A549 (cell line): Measurements from ENCODE around the gene GINS3. TPM values are rescaled to one million over a fixed set of nuclear protein-coding genes. Genes with fewer than 3 reads are reported as not detected.
A peak's percentile ranks its signal among the peaks of the same experiment; 100 is the strongest.

Source experiments
- ATAC-seq, 2 experiments: fragments of 200-7000 bp in 1 of 2; fragments of >200 bp in 1 of 2; cut with Nextera tagmentation in 1 of 2; cut with Tn5 transposase in 1 of 2; 3 replicates each; pipeline versions ENCODE4 v1.8.0 to v1.9.1; 2018 to 2020; ENCODE audit warnings: mild to moderate bottlenecking in 1 of 2, moderate library complexity in 1 of 2
- CTCF ChIA-PET: fragments of 300-600 bp; sonication (Branson Sonifier 250); formaldehyde crosslinking; extraction: SDS; loops from one replicate; lab custom pipeline; 2021; ENCODE audit warnings: antibody characterized with exemption, inconsistent platforms; lab: Yijun Ruan, JAX
- POLR2A ChIA-PET: fragments of 350-600 bp; formaldehyde crosslinking; extraction: SDS; loops from one replicate; lab custom pipeline; 2021; ENCODE audit warnings: antibody characterized with exemption, inconsistent platforms; lab: Yijun Ruan, JAX
- DNase-seq, 2 experiments: peaks; one replicate each; pipeline versions ENCODE4 v3.0.0 to v3.0.0-alpha.2; 2011 to 2016; ENCODE audit warnings: low read depth in 1 of 2, low spot score in 1 of 2
- FAIRE-seq: peaks from 2 replicates; lab custom pipeline; 2011; peaks lifted over from hg19 to GRCh38; lab: Jason Lieb, UNC
- H3K27ac ChIP-seq, 2 experiments: fragments of >200 bp; sonication (Bioruptor Twin); formaldehyde crosslinking; 3 replicates each; pipeline ENCODE4 v1.5.1; 2016 to 2017
- H3K4me1 ChIP-seq: fragments of >200 bp; sonication (Bioruptor Twin); formaldehyde crosslinking; 3 replicates; pipeline ENCODE4 v1.6.1; 2016
- H3K4me2 ChIP-seq: fragments of >200 bp; sonication (Bioruptor Twin); formaldehyde crosslinking; 3 replicates; pipeline ENCODE4 v1.6.1; 2016
- H3K4me3 ChIP-seq: fragments of >200 bp; sonication (Bioruptor Twin); formaldehyde crosslinking; 3 replicates; pipeline ENCODE4 v1.5.1; 2016
- H3K9me3 ChIP-seq: fragments of >200 bp; sonication (Bioruptor Twin); formaldehyde crosslinking; 3 replicates; pipeline ENCODE4 v1.6.1; 2016
- BHLHE40 ChIP-seq: IDR thresholded peaks from 2 replicates; pipeline ENCODE4 v1.6.1; 2012; ENCODE audit warnings: low read depth, low read length, inconsistent platforms
- CEBPB ChIP-seq, 2 experiments: fragments of >200 bp in 1 of 2; sonication (Bioruptor Twin) in 1 of 2; formaldehyde crosslinking in 1 of 2; IDR thresholded peaks; 2 replicates each; pipeline ENCODE4 v1.6.1; 2012 to 2016
- CHD4 ChIP-seq: fragments of 200-600 bp; sonication (generic); IDR thresholded peaks from 2 replicates; pipeline ENCODE4 v1.6.1; 2016; ENCODE audit warnings: antibody characterized with exemption, mild to moderate bottlenecking, borderline replicate concordance
- HDAC2 ChIP-seq: fragments of 200-600 bp; sonication (generic); IDR thresholded peaks from 2 replicates; pipeline ENCODE4 v1.6.1; 2016
- HEYL ChIP-seq: fragments of 250-450 bp; sonication (Bioruptor Pico); IDR thresholded peaks from 2 replicates; pipeline ENCODE4 v1.8.0; 2021; ENCODE audit warnings: mild to moderate bottlenecking, moderate library complexity
- KDM1A ChIP-seq: fragments of 200-600 bp; sonication (generic); IDR thresholded peaks from 2 replicates; pipeline ENCODE4 v1.6.1; 2016; ENCODE audit warnings: low read depth, mild to moderate bottlenecking
- KDM5A ChIP-seq: fragments of 200-600 bp; sonication (generic); IDR thresholded peaks from 2 replicates; pipeline ENCODE4 v1.6.1; 2016; ENCODE audit warnings: antibody characterized with exemption, mild to moderate bottlenecking
- MAX ChIP-seq: IDR thresholded peaks from 2 replicates; pipeline ENCODE4 v1.6.1; 2012
- NFE2L2 ChIP-seq: fragments of 150-350 bp; conservative IDR thresholded peaks from 2 replicates; pipeline ENCODE4 v1.6.1; 2014; ENCODE audit warnings: low read length
- RCOR1 ChIP-seq: fragments of 150-350 bp; IDR thresholded peaks from 2 replicates; pipeline ENCODE4 v1.6.1; 2014; ENCODE audit warnings: antibody characterized with exemption, low read length, low read depth
- REST ChIP-seq: fragments of 200-600 bp; sonication (generic); IDR thresholded peaks from 2 replicates; pipeline ENCODE4 v1.6.1; 2016; ENCODE audit warnings: antibody characterized with exemption, mild to moderate bottlenecking, moderate library complexity
- RFX5 ChIP-seq: fragments of 450-650 bp; IDR thresholded peaks from 2 replicates; pipeline ENCODE4 v1.7.1; 2014; ENCODE audit warnings: antibody characterized with exemption, mild to moderate bottlenecking, moderate library complexity
- RNF2 ChIP-seq: fragments of 200-600 bp; sonication (generic); IDR thresholded peaks from 2 replicates; pipeline ENCODE4 v1.6.1; 2016; ENCODE audit warnings: low read depth, mild to moderate bottlenecking, antibody characterized with exemption, moderate library complexity, borderline replicate concordance
- SMC3 ChIP-seq: fragments of >200 bp; sonication (Bioruptor Twin); formaldehyde crosslinking; IDR thresholded peaks from 3 replicates; pipeline ENCODE4 v1.6.1; 2018; ENCODE audit warnings: inconsistent platforms
- TFCP2L1 ChIP-seq: fragments of 250-450 bp; sonication (Bioruptor Pico); IDR thresholded peaks from 2 replicates; pipeline ENCODE4 v1.5.0; 2021; ENCODE audit warnings: mild to moderate bottlenecking
- USF2 ChIP-seq: fragments of 450-650 bp; IDR thresholded peaks from 2 replicates; pipeline ENCODE4 v1.6.1; 2014; ENCODE audit warnings: antibody characterized with exemption
- WGBS: methylation state at CpG from one replicate; pipeline ENCODE4 v1.1.6; 2017; ENCODE audit errors: missing lambda C conversion rate; 5-methylcytosine and 5-hydroxymethylcytosine counted together
- polyA plus RNA-seq, 4 experiments: library from polyadenylated mRNA; depleted of rRNA in 3 of 4; stranded (reverse); fragments of >200 nt; fragmentation: RNase III in 1 of 4; extraction: RNeasy Plus Mini Kit Qiagen cat#74134 plus additional on column Dnase treatment in 1 of 4; gene quantifications; 2 replicates in 3 of 4; 3 replicates in 1 of 4; pipeline ENCODE4 v1.2.3, GENCODE V29; 2011 to 2017

Gene GINS3
- polyA plus RNA-seq, 2 of the 4 experiments (the other 2 are of a cell fraction): 19.7 to 21.0 TPM

- DNase-seq: no peak
- 66% methylated on average over 4 of the region's 4 CpGs for WGBS
- Histone ChIP-seq H3K9me3 (no peaks in the 10 kb centered on the region), H3K4me3 (no peak overlapping the region), H3K27ac (no peak overlapping the region)
- ChIA-PET POLR2A (no interaction called here), CTCF (interaction anchor here (0.6 to 1.9 kb wide), 5 partner anchors 9 to 82 kb away, joined by 3 to 6 read pairs (median 3); no protein-coding TSS in a partner anchor)
- peak in 1 of 2 experiments; percentile 38; a peak in 2 of 6 replicates for ATAC-seq
- no peak for TF ChIP-seq RCOR1
- TF ChIP-seq KDM5A: no peak
- no peak for TF ChIP-seq CHD4
- TF ChIP-seq, all 56 proteins: peak for 0
- FAIRE-seq: no peak
- no peak overlapping the region for H3K4me2 ChIP-seq
- no peaks in the 10 kb centered on the region for H3K4me1 ChIP-seq
Observed at GRCh38 chr16:58418601-58419000, 26.3 kb downstream of the GINS3 start.

GRCh38 chr16:58419241-58419990 lies 27.1 kb downstream of the GINS3 start:
- no peak for FAIRE-seq
- no peak overlapping the region for H3K27ac ChIP-seq
- DNase-seq: no peak
- no peak overlapping the region for H3K4me2 ChIP-seq
- no peaks in the 10 kb centered on the region for H3K4me1 ChIP-seq
- 83% methylated on average over 15 of the region's 15 CpGs for WGBS
- ChIA-PET POLR2A (no interaction called here), CTCF (interaction anchor here (0.8 to 1.4 kb wide), 3 partner anchors 24 to 82 kb away, joined by 3 to 5 read pairs (median 3); no protein-coding TSS in a partner anchor)
- ATAC-seq: no peak
- TF ChIP-seq SMC3 (no peak), KDM1A (no peak), NFE2L2 (no peak)
- no peaks in the 10 kb centered on the region for H3K9me3 ChIP-seq
- no peak overlapping the region for H3K4me3 ChIP-seq

GRCh38 chr16:58421059-58421458 lies 28.8 kb downstream of the GINS3 start:
- no peak for TF ChIP-seq SMC3
- TF ChIP-seq RFX5: no peak
- TF ChIP-seq RNF2: no peak
- TF ChIP-seq HDAC2: no peak
- TF ChIP-seq KDM5A: no peak
- TF ChIP-seq USF2: no peak
- no peak for TF ChIP-seq MAX
- TF ChIP-seq REST: no peak
- TF ChIP-seq CEBPB (IDR thresholded peaks at IDR 0.05): no peak
- no peak for TF ChIP-seq HEYL
- no peak for TF ChIP-seq RCOR1
- TF ChIP-seq TFCP2L1: no peak
- TF ChIP-seq BHLHE40: no peak
- Histone ChIP-seq H3K27ac (no peak overlapping the region), H3K4me1 (no peaks in the 10 kb centered on the region), H3K4me2 (no peak overlapping the region), H3K9me3 (no peaks in the 10 kb centered on the region), H3K4me3 (no peak overlapping the region)
- CTCF ChIA-PET: interaction anchor here (1.0 to 1.3 kb wide), 2 partner anchors 23 to 84 kb away, joined by 3 read pairs; no protein-coding TSS in a partner anchor
- ATAC-seq: no peak
- no peak for FAIRE-seq
- 79% methylated on average over 7 of the region's 7 CpGs for WGBS
- DNase-seq: no peak
- POLR2A ChIA-PET: no interaction called here
